ENCODE measurements around the gene KCTD5. TPM values are rescaled to one million over a fixed set of nuclear protein-coding genes. Genes with fewer than 3 reads are reported as not detected.

The KCTD5 gene
- total and polyA plus RNA-seq, 4 donors, result 17.1 to 31.8 (median 24.7) TPM

- H3K27me3 ChIP-seq (ENCODE audit: control insufficient read depth in 3 of 3, insufficient read depth in 3 of 3, low read length in 2 of 3), result no peaks in the 10 kb centered on the region
- no peaks in the 10 kb centered on the region for H3K9me3 ChIP-seq (ENCODE audit: control insufficient read depth in 4 of 4, insufficient read depth in 3 of 4, low read length in 3 of 4)
- no peak for DNase-seq
- WGBS, 2 donors, result 83 to 92% methylated on average over 9 of the region's 9 CpGs
- no peak overlapping the region for H3K9ac ChIP-seq (ENCODE audit: insufficient read depth in 1 of 2, low read length in 2 of 2)
- TF ChIP-seq CTCF (IDR thresholded peaks at IDR 0.05; ENCODE audit: control extremely low read depth, extremely low read depth), result no peak
- H3K4me3 ChIP-seq, result no peak overlapping the region
- no peaks in the 10 kb centered on the region for H3K4me1 ChIP-seq (ENCODE audit: control insufficient read depth in 5 of 5, insufficient read depth in 5 of 5, low read length in 5 of 5)
- no peaks in the 10 kb centered on the region for H3K36me3 ChIP-seq (ENCODE audit: control insufficient read depth in 4 of 4, insufficient read depth in 4 of 4, low read length in 4 of 4)
- no peak overlapping the region for H3K27ac ChIP-seq (ENCODE audit: low read depth in 1 of 2, low read length in 1 of 2)
- no peak for ATAC-seq (ENCODE audit: insufficient read depth, low FRiP score)
Observed at GRCh38 chr16:2745961-2746360, 63.6 kb downstream of the KCTD5 start.

- H3K36me3 ChIP-seq (ENCODE audit: control insufficient read depth in 4 of 4, insufficient read depth in 4 of 4, low read length in 4 of 4), result no peaks in the 10 kb centered on the region
- no peak for DNase-seq
- peaks cover 0 to 2% (median 0%) of the 10 kb centered on the region in 4 donors for H3K9me3 ChIP-seq (ENCODE audit: control insufficient read depth in 4 of 4, insufficient read depth in 3 of 4, low read length in 3 of 4)
- ATAC-seq (ENCODE audit: insufficient read depth, low FRiP score), result no peak
- TF ChIP-seq CTCF (IDR thresholded peaks at IDR 0.05; ENCODE audit: control extremely low read depth, extremely low read depth), result no peak
- 88 to 94% methylated on average over 7 of the region's 7 CpGs for WGBS, 2 donors
- H3K9ac ChIP-seq (ENCODE audit: insufficient read depth in 1 of 2, low read length in 2 of 2), result no peak overlapping the region
- no peak overlapping the region for H3K4me3 ChIP-seq
- no peak overlapping the region for H3K27ac ChIP-seq (ENCODE audit: low read depth in 1 of 2, low read length in 1 of 2)
- peaks cover 0 to 6% (median 4%) of the 10 kb centered on the region in 5 donors for H3K4me1 ChIP-seq (ENCODE audit: control insufficient read depth in 5 of 5, insufficient read depth in 5 of 5, low read length in 5 of 5)
- H3K27me3 ChIP-seq (ENCODE audit: control insufficient read depth in 3 of 3, insufficient read depth in 3 of 3, low read length in 2 of 3), result no peaks in the 10 kb centered on the region
Observed at GRCh38 chr16:2748757-2749455, 66.6 kb downstream of the KCTD5 start.

GRCh38 chr16:2749476-2749875 lies 67.2 kb downstream of the KCTD5 start:
- TF ChIP-seq CTCF (IDR thresholded peaks at IDR 0.05; ENCODE audit: control extremely low read depth, extremely low read depth), result no peak
- ATAC-seq (ENCODE audit: insufficient read depth, low FRiP score), result no peak
- no peaks in the 10 kb centered on the region for H3K27me3 ChIP-seq (ENCODE audit: control insufficient read depth in 3 of 3, insufficient read depth in 3 of 3, low read length in 2 of 3)
- peaks cover 0 to 11% (median 4%) of the 10 kb centered on the region in 5 donors for H3K4me1 ChIP-seq (ENCODE audit: control insufficient read depth in 5 of 5, insufficient read depth in 5 of 5, low read length in 5 of 5)
- H3K27ac ChIP-seq (ENCODE audit: low read depth in 1 of 2, low read length in 1 of 2), result no peak overlapping the region
- DNase-seq, result no peak
- WGBS, 2 donors, result 93 to 96% methylated on average over 5 of the region's 5 CpGs
- no peak overlapping the region for H3K4me3 ChIP-seq
- H3K9ac ChIP-seq (ENCODE audit: insufficient read depth in 1 of 2, low read length in 2 of 2), result no peak overlapping the region
- H3K9me3 ChIP-seq (ENCODE audit: control insufficient read depth in 4 of 4, insufficient read depth in 3 of 4, low read length in 3 of 4), result peaks cover 0 to 2% (median 0%) of the 10 kb centered on the region in 4 donors
- H3K36me3 ChIP-seq (ENCODE audit: control insufficient read depth in 4 of 4, insufficient read depth in 4 of 4, low read length in 4 of 4), result no peaks in the 10 kb centered on the region

All from lung (tissue), 12 donors.